HG02884 (cell line): ENCODE results near the gene HERC6.
"Not testable (repeated sequence)": the region's sequence is repeated elsewhere in the genome, so short reads cannot be mapped to it uniquely, and the experiment has no call there.

Experiments used
- ATAC-seq: cut with Tn5 transposase; IDR thresholded peaks from one replicate; pipeline ENCODE4 v1.9.1; 2021; ENCODE audit warnings: mild to moderate bottlenecking, moderate library complexity; ENCODE audit not compliant: unreplicated experiment

Gene HERC6

GRCh38 chr4:88443486-88443885 lies 64.8 kb downstream of the HERC6 start:
- ATAC-seq: no peak

GRCh38 chr4:88445252-88445651 lies 66.6 kb downstream of the HERC6 start:
- ATAC-seq: no peak

GRCh38 chr4:88446124-88446523 lies 67.5 kb downstream of the HERC6 start:
- no peak for ATAC-seq

- ATAC-seq: no peak
Measured at GRCh38 chr4:88447371-88448095, 68.9 kb downstream of the HERC6 start.

GRCh38 chr4:88448211-88448765 lies 69.6 kb downstream of the HERC6 start:
- not testable (repeated sequence) for ATAC-seq

- ATAC-seq: no peak
Measured at GRCh38 chr4:88448889-88449288, 70.2 kb downstream of the HERC6 start.

GRCh38 chr4:88449290-88449689 lies 70.6 kb downstream of the HERC6 start:
- no peak for ATAC-seq

- ATAC-seq: no peak
Measured at GRCh38 chr4:88451205-88451604, 72.6 kb downstream of the HERC6 start.

- no peak for ATAC-seq
Measured at GRCh38 chr4:88452912-88453311, 74.3 kb downstream of the HERC6 start.

- peak; percentile 89 for ATAC-seq
Measured at GRCh38 chr4:88456670-88457306, 78.1 kb downstream of the HERC6 start, which contains the start of gene HERC5. TSS of gene HERC5 (plus strand) at chr4:88457119. CDS start at chr4:88457270, 151 bp downstream.

GRCh38 chr4:88457307-88458103 lies 78.9 kb downstream of the HERC6 start:
- ATAC-seq: peak; percentile 34

GRCh38 chr4:88458104-88458740 lies 79.6 kb downstream of the HERC6 start:
- ATAC-seq: no peak

GRCh38 chr4:88465653-88466192 lies 87.1 kb downstream of the HERC6 start:
- no peak for ATAC-seq

GRCh38 chr4:88467392-88467791 lies 88.7 kb downstream of the HERC6 start:
- no peak for ATAC-seq

GRCh38 chr4:88477229-88477860 lies 98.7 kb downstream of the HERC6 start:
- ATAC-seq: no peak

- ATAC-seq: no peak
Measured at GRCh38 chr4:88478247-88478646, 99.6 kb downstream of the HERC6 start.

GRCh38 chr4:88481537-88481936 lies 102.9 kb downstream of the HERC6 start:
- no peak for ATAC-seq

- no peak for ATAC-seq
Measured at GRCh38 chr4:88489100-88489761, 110.6 kb downstream of the HERC6 start.
